ENCODE results near the gene TCF4.

The TCF4 gene

GRCh38 chr18:55353806-55354205, 234.2 kb downstream of the TCF4 start:
- DNase-seq (ENCODE audit: low read depth, low spot score) = no peak

GRCh38 chr18:55353391-55353790, 234.6 kb downstream of the TCF4 start:
- DNase-seq (ENCODE audit: low read depth, low spot score) = no peak

- DNase-seq (ENCODE audit: low read depth, low spot score) = no peak
Observed at GRCh38 chr18:55351980-55352714, 235.8 kb downstream of the TCF4 start.

GRCh38 chr18:55351241-55351691, 236.7 kb downstream of the TCF4 start:
- no peak for DNase-seq (ENCODE audit: low read depth, low spot score)

- no peak for DNase-seq (ENCODE audit: low read depth, low spot score)
Observed at GRCh38 chr18:55349685-55350084, 238.3 kb downstream of the TCF4 start.

- DNase-seq (ENCODE audit: low read depth, low spot score) = no peak
Observed at GRCh38 chr18:55346961-55347740, 240.8 kb downstream of the TCF4 start.

- no peak for DNase-seq (ENCODE audit: low read depth, low spot score)
Observed at GRCh38 chr18:55346387-55346786, 241.6 kb downstream of the TCF4 start.

- no peak for DNase-seq (ENCODE audit: low read depth, low spot score)
Observed at GRCh38 chr18:55345103-55345950, 242.7 kb downstream of the TCF4 start.

GRCh38 chr18:55343396-55344073, 244.5 kb downstream of the TCF4 start:
- no peak for DNase-seq (ENCODE audit: low read depth, low spot score)

- no peak for DNase-seq (ENCODE audit: low read depth, low spot score)
Observed at GRCh38 chr18:55340998-55341397, 247.0 kb downstream of the TCF4 start.

GRCh38 chr18:55339990-55340389, 248.0 kb downstream of the TCF4 start:
- DNase-seq (ENCODE audit: low read depth, low spot score) = no peak

- DNase-seq (ENCODE audit: low read depth, low spot score) = no peak
Observed at GRCh38 chr18:55338978-55339650, 248.9 kb downstream of the TCF4 start.

GRCh38 chr18:55337908-55338521, 250.0 kb downstream of the TCF4 start:
- DNase-seq (ENCODE audit: low read depth, low spot score) = no peak

GRCh38 chr18:55337138-55337537, 250.9 kb downstream of the TCF4 start:
- DNase-seq (ENCODE audit: low read depth, low spot score) = no peak

- DNase-seq (ENCODE audit: low read depth, low spot score) = no peak
Observed at GRCh38 chr18:55336438-55337100, 251.4 kb downstream of the TCF4 start.

- no peak for DNase-seq (ENCODE audit: low read depth, low spot score)
Observed at GRCh38 chr18:55334875-55335274, 253.1 kb downstream of the TCF4 start.

GRCh38 chr18:55331301-55331700, 256.7 kb downstream of the TCF4 start:
- no peak for DNase-seq (ENCODE audit: low read depth, low spot score)

GRCh38 chr18:55328301-55328700, 259.7 kb downstream of the TCF4 start:
- DNase-seq (ENCODE audit: low read depth, low spot score) = no peak

- no peak for DNase-seq (ENCODE audit: low read depth, low spot score)
Observed at GRCh38 chr18:55327454-55327853, 260.5 kb downstream of the TCF4 start.

- DNase-seq (ENCODE audit: low read depth, low spot score) = no peak
Observed at GRCh38 chr18:55326134-55326533, 261.9 kb downstream of the TCF4 start.

All from activated CD4-positive, CD25-positive, alpha-beta regulatory T cell treated with anti-CD3 and anti-CD28 coated beads, Interleukin-2, amount 50 U/mL, for 16 hours (primary cell).